ENCODE results near the gene CCDC148.
"Not testable (repeated sequence)": the region's sequence is repeated elsewhere in the genome, so short reads cannot be mapped to it uniquely, and the experiment has no call there.

The CCDC148 gene

GRCh38 chr2:158350751-158351465 is 105.6 kb downstream of the CCDC148 start:
- DNase-seq: not testable (repeated sequence)

- no peak for DNase-seq
Measured at GRCh38 chr2:158346032-158346431, 110.5 kb downstream of the CCDC148 start.

- DNase-seq: no peak
Measured at GRCh38 chr2:158339513-158339912, 117.0 kb downstream of the CCDC148 start.

- DNase-seq: no peak
Measured at GRCh38 chr2:158337018-158337417, 119.5 kb downstream of the CCDC148 start.

- DNase-seq: not testable (repeated sequence)
Measured at GRCh38 chr2:158331799-158332198, 124.8 kb downstream of the CCDC148 start.

- no peak for DNase-seq
Measured at GRCh38 chr2:158325782-158326340, 130.7 kb downstream of the CCDC148 start.

GRCh38 chr2:158325031-158325781 is 131.3 kb downstream of the CCDC148 start:
- DNase-seq: no peak

- no peak for DNase-seq
Measured at GRCh38 chr2:158323381-158323780, 133.2 kb downstream of the CCDC148 start.

- no peak for DNase-seq
Measured at GRCh38 chr2:158321264-158321663, 135.3 kb downstream of the CCDC148 start.

GRCh38 chr2:158319269-158319668 is 137.3 kb downstream of the CCDC148 start:
- DNase-seq: no peak

- no peak for DNase-seq
Measured at GRCh38 chr2:158317642-158318041, 138.9 kb downstream of the CCDC148 start.

- DNase-seq: no peak
Measured at GRCh38 chr2:158315803-158316414, 140.6 kb downstream of the CCDC148 start.

GRCh38 chr2:158315000-158315399 is 141.6 kb downstream of the CCDC148 start:
- no peak for DNase-seq

- no peak for DNase-seq
Measured at GRCh38 chr2:158313734-158314133, 142.8 kb downstream of the CCDC148 start.

GRCh38 chr2:158312981-158313380 is 143.6 kb downstream of the CCDC148 start:
- DNase-seq: no peak

GRCh38 chr2:158310407-158310806 is 146.1 kb downstream of the CCDC148 start:
- DNase-seq: not testable (repeated sequence)

GRCh38 chr2:158305501-158305900 is 151.1 kb downstream of the CCDC148 start:
- no peak for DNase-seq

- no peak for DNase-seq
Measured at GRCh38 chr2:158300394-158300793, 156.2 kb downstream of the CCDC148 start.

- no peak for DNase-seq
Measured at GRCh38 chr2:158297606-158298005, 158.9 kb downstream of the CCDC148 start.

- no peak for DNase-seq
Measured at GRCh38 chr2:158297120-158297519, 159.4 kb downstream of the CCDC148 start.

GRCh38 chr2:158293722-158294121 is 162.8 kb downstream of the CCDC148 start:
- no peak for DNase-seq

GRCh38 chr2:158291544-158292180 is 164.9 kb downstream of the CCDC148 start:
- DNase-seq: no peak

- no peak for DNase-seq
Measured at GRCh38 chr2:158290225-158290624, 166.3 kb downstream of the CCDC148 start.

All from activated CD4-positive, alpha-beta T cell treated with anti-CD3 and anti-CD28 coated beads for 1 hour (primary cell).